Measurements from ENCODE around the gene BEGAIN. TPM values are rescaled to one million over a fixed set of nuclear protein-coding genes. Genes with fewer than 3 reads are reported as not detected.
A peak's percentile ranks its signal among the peaks of the same experiment; 100 is the strongest.

BEGAIN gene
- total RNA-seq, 1 donor from 2014 or later = 0.54 TPM

GRCh38 chr14:100619396-100620254 lies 32.4 kb upstream of the BEGAIN start:
- H3K27ac Mint-ChIP-seq (ENCODE audit: unreplicated experiment) = peak overlapping the region; percentile 41
- peaks cover 3% of the 10 kb centered on the region for H3K4me1 ChIP-seq (ENCODE audit: insufficient read depth, low read length)
- no peak overlapping the region for H2AFZ ChIP-seq (ENCODE audit: low read depth, low read length)
- no peak overlapping the region for H3K9ac ChIP-seq (ENCODE audit: low read length)
- H3K4me3 Mint-ChIP-seq (ENCODE audit: unreplicated experiment) = no peak overlapping the region
- H3K27me3 Mint-ChIP-seq (ENCODE audit: low read depth, unreplicated experiment) = peaks cover 59% of the 10 kb centered on the region
- H3K9me3 ChIP-seq (ENCODE audit: insufficient read depth, low read depth, low read length) = no peaks in the 10 kb centered on the region
- no peaks in the 10 kb centered on the region for H3K36me3 ChIP-seq (ENCODE audit: insufficient read depth, low read length)
- FAIRE-seq (no peak), DNase-seq (ENCODE audit: low read depth) (no peak)
- peaks cover 32% of the 10 kb centered on the region for H3K27me3 ChIP-seq (ENCODE audit: insufficient read depth, low read length)
- H3K4me3 ChIP-seq (ENCODE audit: insufficient read depth, low read depth, low read length) = no peak overlapping the region
- no peaks in the 10 kb centered on the region for H3K36me3 Mint-ChIP-seq (ENCODE audit: low read depth, unreplicated experiment)
- no peak overlapping the region for H3K4me2 ChIP-seq (ENCODE audit: low read length)
- TF ChIP-seq EZH2 (IDR thresholded peaks at IDR 0.05; ENCODE audit: insufficient read depth, low read length) = no peak
- TF ChIP-seq, protein P1, sequence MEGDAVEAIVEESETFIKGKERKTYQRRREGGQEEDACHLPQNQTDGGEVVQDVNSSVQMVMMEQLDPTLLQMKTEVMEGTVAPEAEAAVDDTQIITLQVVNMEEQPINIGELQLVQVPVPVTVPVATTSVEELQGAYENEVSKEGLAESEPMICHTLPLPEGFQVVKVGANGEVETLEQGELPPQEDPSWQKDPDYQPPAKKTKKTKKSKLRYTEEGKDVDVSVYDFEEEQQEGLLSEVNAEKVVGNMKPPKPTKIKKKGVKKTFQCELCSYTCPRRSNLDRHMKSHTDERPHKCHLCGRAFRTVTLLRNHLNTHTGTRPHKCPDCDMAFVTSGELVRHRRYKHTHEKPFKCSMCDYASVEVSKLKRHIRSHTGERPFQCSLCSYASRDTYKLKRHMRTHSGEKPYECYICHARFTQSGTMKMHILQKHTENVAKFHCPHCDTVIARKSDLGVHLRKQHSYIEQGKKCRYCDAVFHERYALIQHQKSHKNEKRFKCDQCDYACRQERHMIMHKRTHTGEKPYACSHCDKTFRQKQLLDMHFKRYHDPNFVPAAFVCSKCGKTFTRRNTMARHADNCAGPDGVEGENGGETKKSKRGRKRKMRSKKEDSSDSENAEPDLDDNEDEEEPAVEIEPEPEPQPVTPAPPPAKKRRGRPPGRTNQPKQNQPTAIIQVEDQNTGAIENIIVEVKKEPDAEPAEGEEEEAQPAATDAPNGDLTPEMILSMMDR (IDR thresholded peaks at IDR 0.05; ENCODE audit: insufficient read depth, low read depth, low read length) = no peak
- H4K20me1 ChIP-seq (ENCODE audit: insufficient read depth, low read length) = no peaks in the 10 kb centered on the region
- no peak overlapping the region for H3K27ac ChIP-seq (ENCODE audit: low read depth, low read length)
- no peaks in the 10 kb centered on the region for H3K79me2 ChIP-seq (ENCODE audit: insufficient read depth, low read length)
- no peaks in the 10 kb centered on the region for H3K4me1 Mint-ChIP-seq (ENCODE audit: low read depth, unreplicated experiment)
- peaks cover 4% of the 10 kb centered on the region for H3K9me3 Mint-ChIP-seq (ENCODE audit: unreplicated experiment)

DNA sequence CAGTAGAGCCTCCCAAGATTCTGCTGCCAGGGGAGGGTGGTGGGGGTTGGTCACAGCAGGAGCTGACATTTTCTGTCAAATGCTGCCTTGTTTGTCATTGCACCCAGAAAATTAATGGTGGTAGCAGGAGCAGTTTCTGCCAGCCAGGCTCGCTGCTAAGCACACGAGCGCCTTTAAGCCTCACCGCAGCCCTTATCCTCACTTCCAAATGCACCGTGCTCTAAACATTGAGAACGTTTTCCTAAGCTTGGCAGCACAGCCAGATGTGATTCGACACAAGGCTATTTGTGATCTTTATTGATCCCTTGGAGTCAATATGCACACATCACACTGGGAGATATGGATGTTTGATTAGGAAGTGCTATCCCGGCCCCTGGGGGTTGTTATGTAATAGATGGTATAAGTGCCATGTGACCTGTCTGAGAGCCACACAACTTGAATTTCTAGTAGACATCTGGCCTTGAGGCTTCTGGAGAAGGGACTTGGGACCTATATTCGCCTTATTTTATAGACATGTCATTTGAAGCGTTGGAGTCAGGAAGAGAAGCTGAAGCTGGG lies 31.6 kb upstream of the BEGAIN start:
- H3K4me2 ChIP-seq (ENCODE audit: low read length) = no peak overlapping the region
- no peak overlapping the region for H2AFZ ChIP-seq (ENCODE audit: low read depth, low read length)
- FAIRE-seq (no peak), DNase-seq (ENCODE audit: low read depth) (no peak)
- no peaks in the 10 kb centered on the region for H3K9me3 ChIP-seq (ENCODE audit: insufficient read depth, low read depth, low read length)
- no peak overlapping the region for H3K4me3 ChIP-seq (ENCODE audit: insufficient read depth, low read depth, low read length)
- Mint-ChIP-seq H3K27ac (ENCODE audit: unreplicated experiment) (no peak overlapping the region), H3K4me1 (ENCODE audit: low read depth, unreplicated experiment) (no peaks in the 10 kb centered on the region), H3K27me3 (ENCODE audit: low read depth, unreplicated experiment) (peaks cover 52% of the 10 kb centered on the region), H3K36me3 (ENCODE audit: low read depth, unreplicated experiment) (no peaks in the 10 kb centered on the region), H3K4me3 (ENCODE audit: unreplicated experiment) (no peak overlapping the region), H3K9me3 (ENCODE audit: unreplicated experiment) (peaks cover 2% of the 10 kb centered on the region)
- H3K79me2 ChIP-seq (ENCODE audit: insufficient read depth, low read length) = no peaks in the 10 kb centered on the region
- H3K4me1 ChIP-seq (ENCODE audit: insufficient read depth, low read length) = peaks cover 3% of the 10 kb centered on the region
- H4K20me1 ChIP-seq (ENCODE audit: insufficient read depth, low read length) = no peaks in the 10 kb centered on the region
- no peak overlapping the region for H3K27ac ChIP-seq (ENCODE audit: low read depth, low read length)
- no peak overlapping the region for H3K9ac ChIP-seq (ENCODE audit: low read length)
- H3K36me3 ChIP-seq (ENCODE audit: insufficient read depth, low read length) = no peaks in the 10 kb centered on the region
- peaks cover 29% of the 10 kb centered on the region for H3K27me3 ChIP-seq (ENCODE audit: insufficient read depth, low read length)
- TF ChIP-seq, protein P1 (IDR thresholded peaks at IDR 0.05; ENCODE audit: insufficient read depth, low read depth, low read length) = no peak
- TF ChIP-seq EZH2 (IDR thresholded peaks at IDR 0.05; ENCODE audit: insufficient read depth, low read length) = no peak

- Mint-ChIP-seq H3K27ac (ENCODE audit: unreplicated experiment) (no peak overlapping the region), H3K9me3 (ENCODE audit: unreplicated experiment) (peaks cover 2% of the 10 kb centered on the region), H3K27me3 (ENCODE audit: low read depth, unreplicated experiment) (peaks cover 48% of the 10 kb centered on the region), H3K4me3 (ENCODE audit: unreplicated experiment) (no peak overlapping the region), H3K4me1 (ENCODE audit: low read depth, unreplicated experiment) (no peaks in the 10 kb centered on the region), H3K36me3 (ENCODE audit: low read depth, unreplicated experiment) (no peaks in the 10 kb centered on the region)
- H3K27ac ChIP-seq (ENCODE audit: low read depth, low read length) = no peak overlapping the region
- H3K4me2 ChIP-seq (ENCODE audit: low read length) = no peak overlapping the region
- TF ChIP-seq EZH2 (IDR thresholded peaks at IDR 0.05; ENCODE audit: insufficient read depth, low read length) = no peak
- TF ChIP-seq, protein P1 (IDR thresholded peaks at IDR 0.05; ENCODE audit: insufficient read depth, low read depth, low read length) = no peak
- no peak overlapping the region for H3K4me3 ChIP-seq (ENCODE audit: insufficient read depth, low read depth, low read length)
- no peaks in the 10 kb centered on the region for H4K20me1 ChIP-seq (ENCODE audit: insufficient read depth, low read length)
- FAIRE-seq = no peak
- no peaks in the 10 kb centered on the region for H3K36me3 ChIP-seq (ENCODE audit: insufficient read depth, low read length)
- no peaks in the 10 kb centered on the region for H3K79me2 ChIP-seq (ENCODE audit: insufficient read depth, low read length)
- peaks cover 3% of the 10 kb centered on the region for H3K4me1 ChIP-seq (ENCODE audit: insufficient read depth, low read length)
- DNase-seq (ENCODE audit: low read depth) = no peak
- H3K27me3 ChIP-seq (ENCODE audit: insufficient read depth, low read length) = peaks cover 26% of the 10 kb centered on the region
- no peak overlapping the region for H3K9ac ChIP-seq (ENCODE audit: low read length)
- no peak overlapping the region for H2AFZ ChIP-seq (ENCODE audit: low read depth, low read length)
- no peaks in the 10 kb centered on the region for H3K9me3 ChIP-seq (ENCODE audit: insufficient read depth, low read depth, low read length)
Observed at GRCh38 chr14:100618318-100618693, 31.1 kb upstream of the BEGAIN start.

Data from astrocyte (in vitro differentiated cells and primary cell).